ENCODE data around the gene STUM.
"Not testable (repeated sequence)": the region's sequence is repeated elsewhere in the genome, so short reads cannot be mapped to it uniquely, and the experiment has no call there.

Gene STUM

GRCh38 chr1:226628612-226629155, 80.1 kb downstream of the STUM start:
- no peak for DNase-seq

- no peak for DNase-seq
These were observed 80.8 kb downstream of the STUM start for GRCh38 chr1:226629210-226629895.

GRCh38 chr1:226629896-226630550, 81.5 kb downstream of the STUM start:
- no peak for DNase-seq

- no peak for DNase-seq
These were observed 82.0 kb downstream of the STUM start for GRCh38 chr1:226630592-226630991.

- no peak for DNase-seq
These were observed 82.9 kb downstream of the STUM start for GRCh38 chr1:226631229-226632000.

GRCh38 chr1:226632169-226632879, 83.8 kb downstream of the STUM start:
- DNase-seq: no peak

- DNase-seq: peak in 1 of 2 donors; percentile 34
These were observed 84.4 kb downstream of the STUM start for GRCh38 chr1:226632922-226633351.

- DNase-seq: no peak
These were observed 85.1 kb downstream of the STUM start for GRCh38 chr1:226633541-226634165.

GRCh38 chr1:226634166-226634588, 85.6 kb downstream of the STUM start:
- DNase-seq: peak; percentile 80

- no peak for DNase-seq
These were observed 86.2 kb downstream of the STUM start for GRCh38 chr1:226634611-226635246.

- peak in 1 of 2 donors; percentile 40 for DNase-seq
These were observed 86.9 kb downstream of the STUM start for GRCh38 chr1:226635456-226635941.

- no peak for DNase-seq
These were observed 88.2 kb downstream of the STUM start for GRCh38 chr1:226636847-226637096.

- no peak for DNase-seq
These were observed 88.8 kb downstream of the STUM start for GRCh38 chr1:226637147-226637935.

GRCh38 chr1:226638001-226638601, 89.5 kb downstream of the STUM start:
- no peak for DNase-seq

GRCh38 chr1:226638608-226639007, 90.0 kb downstream of the STUM start:
- DNase-seq: no peak

- DNase-seq: not testable (repeated sequence)
These were observed 90.6 kb downstream of the STUM start for GRCh38 chr1:226639206-226639605.

GRCh38 chr1:226639631-226640061, 91.1 kb downstream of the STUM start:
- DNase-seq: no peak

- no peak for DNase-seq
These were observed 92.0 kb downstream of the STUM start for GRCh38 chr1:226640321-226641136.

- no peak for DNase-seq
These were observed 93.2 kb downstream of the STUM start for GRCh38 chr1:226641671-226642231.
